Astrocyte of the spinal cord (primary cell): ENCODE measurements around the gene SMTN.

ENCODE experiments used
- DNase-seq: peaks from one replicate; pipeline ENCODE4 v3.0.0; 2011; ENCODE audit warnings: low read depth, low spot score
- H3K4me3 ChIP-seq: 2 replicates; pipeline ENCODE4 v1.5.1; 2011; ENCODE audit warnings: low read depth, mild to moderate bottlenecking, low read length, moderate library complexity
- in situ Hi-C: cut with HindIII; loops from 2 replicates; pipeline ENCODE4 v1.10.0; 2017; ENCODE audit warnings: low sequenced_read_pairs
- TF ChIP-seq, protein P1 (sequence below): IDR thresholded peaks from 2 replicates; pipeline ENCODE4 v1.5.1; 2012; ENCODE audit warnings: low read depth, mild to moderate bottlenecking, low read length, inconsistent platforms

SMTN gene

GRCh38 chr22:31138126-31138525, 57.0 kb downstream of the SMTN start:
- H3K4me3 ChIP-seq = no peak overlapping the region
- no peak for DNase-seq
- in situ Hi-C loops = no loop called here
- TF ChIP-seq, protein P1, sequence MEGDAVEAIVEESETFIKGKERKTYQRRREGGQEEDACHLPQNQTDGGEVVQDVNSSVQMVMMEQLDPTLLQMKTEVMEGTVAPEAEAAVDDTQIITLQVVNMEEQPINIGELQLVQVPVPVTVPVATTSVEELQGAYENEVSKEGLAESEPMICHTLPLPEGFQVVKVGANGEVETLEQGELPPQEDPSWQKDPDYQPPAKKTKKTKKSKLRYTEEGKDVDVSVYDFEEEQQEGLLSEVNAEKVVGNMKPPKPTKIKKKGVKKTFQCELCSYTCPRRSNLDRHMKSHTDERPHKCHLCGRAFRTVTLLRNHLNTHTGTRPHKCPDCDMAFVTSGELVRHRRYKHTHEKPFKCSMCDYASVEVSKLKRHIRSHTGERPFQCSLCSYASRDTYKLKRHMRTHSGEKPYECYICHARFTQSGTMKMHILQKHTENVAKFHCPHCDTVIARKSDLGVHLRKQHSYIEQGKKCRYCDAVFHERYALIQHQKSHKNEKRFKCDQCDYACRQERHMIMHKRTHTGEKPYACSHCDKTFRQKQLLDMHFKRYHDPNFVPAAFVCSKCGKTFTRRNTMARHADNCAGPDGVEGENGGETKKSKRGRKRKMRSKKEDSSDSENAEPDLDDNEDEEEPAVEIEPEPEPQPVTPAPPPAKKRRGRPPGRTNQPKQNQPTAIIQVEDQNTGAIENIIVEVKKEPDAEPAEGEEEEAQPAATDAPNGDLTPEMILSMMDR = no peak

DNA sequence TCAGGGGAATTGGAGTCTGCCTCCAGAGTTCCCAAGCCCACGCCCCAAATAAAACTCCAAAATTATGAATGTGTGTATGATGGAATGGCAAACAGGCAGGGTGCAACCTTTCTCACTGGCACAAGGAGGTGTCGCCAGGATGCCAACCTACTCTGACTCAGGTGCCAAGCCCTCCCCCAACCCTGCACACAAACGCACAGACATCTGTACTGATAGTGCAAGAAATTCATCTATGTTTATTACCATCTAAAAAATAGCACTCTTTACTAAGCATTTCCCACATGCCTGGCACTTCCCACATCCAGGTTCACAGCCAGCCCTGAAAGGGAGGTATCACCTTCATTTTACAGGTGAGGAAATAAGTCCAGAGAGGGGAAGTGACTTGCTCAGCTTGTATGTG, 57.9 kb downstream of the SMTN start:
- DNase-seq = no peak
- no peak overlapping the region for H3K4me3 ChIP-seq
- in situ Hi-C loops = no loop called here
- TF ChIP-seq, protein P1 = no peak

DNA sequence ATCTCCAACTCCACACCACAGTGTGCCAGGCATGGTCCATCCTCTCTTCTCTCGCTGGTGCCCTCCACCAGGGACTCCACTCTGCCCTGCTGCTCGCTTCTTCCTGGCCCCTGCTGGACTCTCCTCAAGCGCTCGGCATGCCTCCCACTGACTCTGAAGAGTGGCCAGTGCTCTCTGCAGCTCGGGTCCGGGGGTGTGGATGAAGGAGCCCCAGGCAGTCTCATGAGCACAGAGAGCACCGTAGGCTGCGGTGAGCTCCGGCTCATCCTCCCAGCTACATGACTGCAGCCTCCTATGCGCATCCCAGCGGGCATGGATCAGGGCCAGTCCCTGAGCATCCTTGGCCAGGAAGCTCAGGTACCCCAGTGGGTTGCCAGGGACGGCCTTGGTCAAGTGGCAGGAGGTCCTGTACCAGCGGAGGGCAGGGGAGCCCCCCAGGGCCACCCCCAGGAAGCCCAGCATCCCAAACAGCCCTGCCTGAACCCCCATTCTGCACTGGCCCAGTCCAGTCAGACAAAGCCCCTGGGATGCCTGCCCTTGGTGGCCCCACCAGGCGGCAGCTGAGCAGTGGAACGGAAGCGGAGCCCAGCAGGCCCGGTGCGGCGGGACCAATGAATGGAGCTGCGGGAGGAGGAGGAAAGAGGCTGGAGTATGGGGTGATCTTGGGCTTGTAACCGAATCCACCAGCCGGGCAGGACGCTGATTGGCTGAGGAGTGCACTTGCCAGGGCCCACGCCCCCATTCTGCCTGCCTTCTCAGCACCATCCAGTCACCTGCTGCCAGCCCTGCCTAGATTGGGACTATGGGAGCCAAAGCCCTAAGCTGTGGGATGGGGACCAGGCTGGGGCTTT, 59.0 kb downstream of the SMTN start, which contains the start of gene PLA2G3:
TSS of gene PLA2G3 (minus strand) at position 643 of the 851 bp plus-strand sequence. CDS start at position 489, 154 bp downstream.
- H3K4me3 ChIP-seq = peak within 1 kb of the TSS; percentile 3
- in situ Hi-C loops = no loop called here
- TF ChIP-seq, protein P1 = peak; percentile 19
- DNase-seq = peak; percentile 63

GRCh38 chr22:31140746-31141145, 59.6 kb downstream of the SMTN start:
- no peak for DNase-seq
- in situ Hi-C loops = no loop called here
- no peak overlapping the region for H3K4me3 ChIP-seq
- TF ChIP-seq, protein P1 = no peak

DNA sequence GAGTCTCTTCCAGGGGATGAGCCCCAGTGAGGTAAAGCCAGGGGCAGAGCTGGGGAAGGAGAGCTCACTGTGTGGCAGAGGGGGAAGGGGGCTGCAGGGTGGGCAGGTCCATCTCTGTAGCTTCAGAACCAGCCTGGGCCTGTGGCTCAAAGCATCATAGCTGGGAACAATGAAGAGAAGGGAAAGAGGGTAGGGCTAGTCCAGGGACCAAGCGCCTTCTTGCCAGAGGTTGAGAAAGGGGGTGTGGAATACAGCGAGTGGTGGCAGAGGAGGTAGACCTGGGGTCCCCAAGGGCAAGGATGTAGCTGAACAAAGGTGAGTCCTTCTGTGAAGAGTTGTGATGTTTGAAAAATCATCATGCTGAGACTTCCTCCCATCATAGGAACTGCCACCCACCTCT, 60.4 kb downstream of the SMTN start:
- H3K4me3 ChIP-seq = no peak overlapping the region
- no peak for DNase-seq
- TF ChIP-seq, protein P1 = no peak
- in situ Hi-C loops = no loop called here

GRCh38 chr22:31142285-31142684, 61.2 kb downstream of the SMTN start:
- no peak for DNase-seq

More at GRCh38 chr22:31142285-31142684, 61.2 kb downstream of the SMTN start:
- in situ Hi-C loops = no loop called here
- TF ChIP-seq, protein P1 = no peak
- no peak overlapping the region for H3K4me3 ChIP-seq
